H1 (cell line): ENCODE data around the gene FGF12. TPM values are rescaled to one million over a fixed set of nuclear protein-coding genes. Genes with fewer than 3 reads are reported as not detected.

Source experiments
- GABPA ChIP-seq: IDR thresholded peaks from 2 replicates; pipeline ENCODE4 v1.6.1; 2011; ENCODE audit warnings: mild to moderate bottlenecking, low read length, moderate library complexity, borderline replicate concordance; ENCODE audit not compliant: insufficient read depth
- polyA plus RNA-seq, 7 experiments: library from polyadenylated mRNA; depleted of rRNA in 3 of 7; stranded (reverse) in 5 of 7; unstranded in 2 of 7; fragments of >200 nt in 5 of 7; fragments of 200-250 nt in 2 of 7; gene quantifications; 1 replicate in 5 of 7; 2 replicates in 1 of 7; 4 replicates in 1 of 7; pipeline versions ENCODE4 v1.2.1 to v1.2.3, GENCODE V29; 2011 to 2013; ENCODE audit warnings: missing spikeins in 2 of 7, mixed read lengths in 2 of 7
- total RNA-seq: library from RNA; stranded (reverse); fragmentation: NEBNext Ultra II Directional; extraction: Animal tissue kit (Norgen Biotek cat#: 25700); gene quantifications from 2 replicates; pipeline ENCODE4 v1.2.1, GENCODE V29; 2021
- TF ChIP-seq, protein P1 (sequence below): IDR thresholded peaks from 2 replicates; pipeline ENCODE4 v1.6.1; 2011; ENCODE audit warnings: low read length, improper control_type of control experiment

FGF12 gene
- total and polyA plus RNA-seq, 2 of the 8 experiments (the other 6 are each of a cell fraction or from before 2014, with no cell fraction given) = 4.1 to 16.6 TPM

DNA sequence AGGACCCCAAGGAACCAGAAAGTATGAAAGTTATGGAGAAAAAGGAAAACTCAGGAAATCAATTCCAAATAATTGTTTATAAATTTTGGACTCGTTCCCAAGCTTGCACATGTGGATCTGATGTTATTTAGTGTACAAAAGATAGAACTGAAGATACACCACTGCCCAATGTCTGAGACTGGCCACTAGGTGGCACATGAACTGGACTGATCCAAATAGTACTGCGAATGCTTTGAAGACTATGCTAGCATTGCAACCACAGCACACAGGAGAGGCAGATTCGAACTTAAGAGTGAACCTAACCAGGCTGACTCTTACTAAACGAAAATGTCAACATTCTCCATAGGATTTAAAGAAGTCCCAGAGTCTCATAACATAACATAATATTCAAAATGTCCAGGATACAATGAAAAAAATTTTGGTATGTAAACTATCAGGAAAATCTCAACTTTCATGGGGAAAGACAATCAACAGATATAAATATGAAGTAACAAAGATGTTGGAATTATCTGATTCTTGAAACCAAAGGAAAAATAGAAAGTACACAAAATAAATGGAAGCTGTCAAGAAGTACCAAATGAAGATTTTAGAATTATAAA is 596.7 kb downstream of the FGF12 start (continued):
- TF ChIP-seq, protein P1, sequence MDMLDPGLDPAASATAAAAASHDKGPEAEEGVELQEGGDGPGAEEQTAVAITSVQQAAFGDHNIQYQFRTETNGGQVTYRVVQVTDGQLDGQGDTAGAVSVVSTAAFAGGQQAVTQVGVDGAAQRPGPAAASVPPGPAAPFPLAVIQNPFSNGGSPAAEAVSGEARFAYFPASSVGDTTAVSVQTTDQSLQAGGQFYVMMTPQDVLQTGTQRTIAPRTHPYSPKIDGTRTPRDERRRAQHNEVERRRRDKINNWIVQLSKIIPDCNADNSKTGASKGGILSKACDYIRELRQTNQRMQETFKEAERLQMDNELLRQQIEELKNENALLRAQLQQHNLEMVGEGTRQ = no peak
- TF ChIP-seq GABPA = no peak
